ENCODE measurements around the gene PIP4K2A. TPM values are rescaled to one million over a fixed set of nuclear protein-coding genes. Genes with fewer than 3 reads are reported as not detected.

PIP4K2A gene
- total and polyA plus RNA-seq, 2 of the 8 experiments (the other 6 are each of a cell fraction or from before 2014, with no cell fraction given): 19.0 to 60.9 TPM

GRCh38 chr10:22534849-22535604 is 179.4 kb downstream of the PIP4K2A start:
- ChIA-PET CTCF (ENCODE audit: partially characterized antibody) (no interaction called here), POLR2A (ENCODE audit: partially characterized antibody) (no interaction called here)
- Histone ChIP-seq H3K23me2 (ENCODE audit: low read depth, low read length) (no peaks in the 10 kb centered on the region), H3K56ac (replicated peaks; ENCODE audit: insufficient read length, low read depth, low read length) (no peak overlapping the region), H3K4ac (replicated peaks; ENCODE audit: insufficient read length, low read depth, low read length) (no peak overlapping the region), H3K36me3 (ENCODE audit: control insufficient read depth in 2 of 4, insufficient read depth in 4 of 4, low read length in 3 of 4) (peaks cover 4 to 19% (median 11%) of the 10 kb centered on the region in 4 experiments; a peak in 5 of 8 replicates), H2BK12ac (ENCODE audit: low read depth, low read length) (no peak overlapping the region), H3K9ac (replicated peaks in 1 of 4; ENCODE audit: extremely low read depth in 1 of 4, low read depth in 3 of 4, low read length in 3 of 4) (no peak overlapping the region), H3K4me2 (ENCODE audit: insufficient read depth in 1 of 2, low read depth in 2 of 2, low read length in 2 of 2) (no peak overlapping the region), H3K4me3 (ENCODE audit: extremely low read depth in 1 of 4, insufficient read depth in 2 of 4, low read depth in 3 of 4, low read length in 4 of 4) (no peak overlapping the region), H3K27me3 (replicated peaks in 1 of 4; ENCODE audit: control insufficient read depth in 3 of 4, extremely low read depth in 1 of 4, insufficient read depth in 3 of 4, low read length in 3 of 4) (no peaks in the 10 kb centered on the region), H2BK5ac (ENCODE audit: low read depth, low read length) (no peak overlapping the region), H3K14ac (ENCODE audit: insufficient read length) (no peak overlapping the region), H3K4me1 (replicated peaks in 1 of 4; ENCODE audit: control insufficient read depth in 3 of 4, insufficient read depth in 4 of 4, low read length in 3 of 4) (no peaks in the 10 kb centered on the region), H4K20me1 (replicated peaks in 1 of 2; ENCODE audit: control insufficient read depth in 1 of 2, insufficient read depth in 2 of 2, low read length in 2 of 2) (no peaks in the 10 kb centered on the region), H3K18ac (ENCODE audit: extremely low read depth, low read length) (no peak overlapping the region), H4K91ac (replicated peaks; ENCODE audit: insufficient read length, low read length) (no peak overlapping the region), H4K8ac (ENCODE audit: extremely low read depth, insufficient read depth, low read length) (no peak overlapping the region), H3K23ac (ENCODE audit: insufficient read length) (no peak overlapping the region), H3K79me2 (ENCODE audit: control insufficient read depth in 1 of 2, insufficient read depth in 2 of 2, low read length in 2 of 2) (no peaks in the 10 kb centered on the region), H3K27ac (ENCODE audit: low read depth, low read length) (no peak overlapping the region), H4K5ac (ENCODE audit: insufficient read length, low read depth, low read length) (no peak overlapping the region), H2AFZ (ENCODE audit: low read length) (no peak overlapping the region), H2BK15ac (ENCODE audit: low read length) (no peak overlapping the region), H2AK5ac (ENCODE audit: low read depth, low read length) (no peak overlapping the region), H2BK120ac (replicated peaks; ENCODE audit: low read depth, low read length) (no peak overlapping the region), H3K9me3 (ENCODE audit: insufficient read depth in 2 of 2, low read depth in 1 of 2, low read length in 1 of 2) (peaks cover 7 to 11% of the 10 kb centered on the region in 2 experiments; a peak in 3 of 4 replicates), H3K79me1 (ENCODE audit: low read depth, low read length) (no peaks in the 10 kb centered on the region), H2BK20ac (ENCODE audit: low read length) (no peak overlapping the region)
- DNase-seq (ENCODE audit: low read depth in 1 of 2, low spot score in 2 of 2): no peak
- WGBS, 2 experiments (ENCODE audit: extremely low coverage in 1 of 2, insufficient coverage in 1 of 2, insufficient read length in 1 of 2, insufficient replicate concordance in 2 of 2, low coverage in 1 of 2, low lambda C conversion rate in 2 of 2, missing lambda C conversion rate in 1 of 2): 93% methylated on average over 9 of the region's 9 CpGs; no CpG with 5 or more reads in 1 of the 2 experiments
- TF ChIP-seq RAD21 (IDR thresholded peaks at IDR 0.05 in 1 of 2, conservative IDR thresholded peaks at IDR 0.05 in 1 of 2; ENCODE audit: low read depth in 2 of 2, low read length in 2 of 2) (no peak), CBX5 (IDR thresholded peaks at IDR 0.05; ENCODE audit: low read depth, low read length) (no peak)
- no peak for FAIRE-seq

Data from H1 (cell line).